C4-2B (cell line): ENCODE measurements around the gene LIN7C.
"Not testable (repeated sequence)": the region's sequence is repeated elsewhere in the genome, so short reads cannot be mapped to it uniquely, and the experiment has no call there.

Source experiments
- H3K27ac ChIP-seq: fragments of 450-650 bp; 2 replicates; pipeline ENCODE4 v1.5.1; 2017
- CTCF ChIP-seq: fragments of 450-650 bp; conservative IDR thresholded peaks from 2 replicates; pipeline ENCODE4 v1.5.1; 2017; ENCODE audit warnings: mild to moderate bottlenecking
- ZFX ChIP-seq: fragments of 450-650 bp; IDR thresholded peaks from 2 replicates; pipeline ENCODE4 v1.6.1; 2017

The LIN7C gene

GRCh38 chr11:27524155-27524554 is 17.6 kb upstream of the LIN7C start:
- TF ChIP-seq CTCF = peak; percentile 26
- TF ChIP-seq ZFX = no peak
- H3K27ac ChIP-seq = no peak overlapping the region

GRCh38 chr11:27520226-27520625 is 13.7 kb upstream of the LIN7C start:
- no peak for TF ChIP-seq ZFX
- no peak for TF ChIP-seq CTCF
- H3K27ac ChIP-seq = no peak overlapping the region

- TF ChIP-seq ZFX = no peak
- H3K27ac ChIP-seq = no peak overlapping the region
Observed at GRCh38 chr11:27518518-27518917, 11.9 kb upstream of the LIN7C start.

GRCh38 chr11:27517490-27517889 is 10.9 kb upstream of the LIN7C start:
- not testable (repeated sequence) for H3K27ac ChIP-seq

- H3K27ac ChIP-seq = peak overlapping the region; percentile 65; the same call in 1 of the 2 replicates
- no peak for TF ChIP-seq CTCF
- TF ChIP-seq ZFX = no peak
Observed at GRCh38 chr11:27514558-27514957, 8.0 kb upstream of the LIN7C start.

GRCh38 chr11:27514076-27514475 is 7.5 kb upstream of the LIN7C start:
- TF ChIP-seq CTCF (no peak), ZFX (no peak)
- peak overlapping the region; percentile 65; the same call in 1 of the 2 replicates for H3K27ac ChIP-seq

- no peak overlapping the region for H3K27ac ChIP-seq
- TF ChIP-seq ZFX = no peak
- no peak for TF ChIP-seq CTCF
Observed at GRCh38 chr11:27513389-27513788, 6.8 kb upstream of the LIN7C start.

- no peak for TF ChIP-seq CTCF
- TF ChIP-seq ZFX = no peak
- no peak overlapping the region for H3K27ac ChIP-seq
Observed at GRCh38 chr11:27512238-27512637, 5.7 kb upstream of the LIN7C start.

GRCh38 chr11:27509908-27510307 is 3.3 kb upstream of the LIN7C start:
- H3K27ac ChIP-seq = no peak overlapping the region
- TF ChIP-seq ZFX = no peak
- TF ChIP-seq CTCF = no peak
